Measurements from ENCODE around the gene FADS2.

FADS2 gene

GRCh38 chr11:61910187-61911127 is 82.4 kb downstream of the FADS2 start:
- DNase-seq: no peak

DNA sequence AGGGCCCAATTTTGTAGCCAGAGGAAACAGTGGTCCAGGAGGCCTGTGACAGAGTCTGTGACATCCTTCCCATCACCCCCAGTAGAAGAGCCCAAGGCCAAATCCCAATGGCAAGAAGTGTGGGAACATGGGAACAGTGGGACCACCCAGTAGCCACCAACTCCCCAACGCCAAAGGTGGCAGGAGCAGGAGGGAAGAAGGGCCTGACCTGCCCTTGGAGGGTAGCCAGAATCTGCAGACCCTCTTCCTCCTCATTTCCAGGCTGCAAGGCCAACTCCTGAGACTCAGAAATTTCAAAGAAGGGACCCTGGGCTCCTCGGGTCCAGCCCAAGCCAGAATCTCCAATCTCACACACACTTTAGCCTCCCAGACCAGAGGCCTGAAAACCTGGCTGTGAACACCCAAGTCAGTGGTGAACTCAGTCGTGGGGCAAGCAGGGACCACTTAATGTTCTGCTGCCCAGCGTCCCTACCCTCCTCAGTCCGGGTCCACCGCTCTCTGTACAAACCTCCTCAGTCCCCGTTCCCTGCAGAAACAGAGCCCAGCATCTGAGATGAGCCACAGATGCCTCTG is 83.1 kb downstream of the FADS2 start:
- DNase-seq: no peak

DNA sequence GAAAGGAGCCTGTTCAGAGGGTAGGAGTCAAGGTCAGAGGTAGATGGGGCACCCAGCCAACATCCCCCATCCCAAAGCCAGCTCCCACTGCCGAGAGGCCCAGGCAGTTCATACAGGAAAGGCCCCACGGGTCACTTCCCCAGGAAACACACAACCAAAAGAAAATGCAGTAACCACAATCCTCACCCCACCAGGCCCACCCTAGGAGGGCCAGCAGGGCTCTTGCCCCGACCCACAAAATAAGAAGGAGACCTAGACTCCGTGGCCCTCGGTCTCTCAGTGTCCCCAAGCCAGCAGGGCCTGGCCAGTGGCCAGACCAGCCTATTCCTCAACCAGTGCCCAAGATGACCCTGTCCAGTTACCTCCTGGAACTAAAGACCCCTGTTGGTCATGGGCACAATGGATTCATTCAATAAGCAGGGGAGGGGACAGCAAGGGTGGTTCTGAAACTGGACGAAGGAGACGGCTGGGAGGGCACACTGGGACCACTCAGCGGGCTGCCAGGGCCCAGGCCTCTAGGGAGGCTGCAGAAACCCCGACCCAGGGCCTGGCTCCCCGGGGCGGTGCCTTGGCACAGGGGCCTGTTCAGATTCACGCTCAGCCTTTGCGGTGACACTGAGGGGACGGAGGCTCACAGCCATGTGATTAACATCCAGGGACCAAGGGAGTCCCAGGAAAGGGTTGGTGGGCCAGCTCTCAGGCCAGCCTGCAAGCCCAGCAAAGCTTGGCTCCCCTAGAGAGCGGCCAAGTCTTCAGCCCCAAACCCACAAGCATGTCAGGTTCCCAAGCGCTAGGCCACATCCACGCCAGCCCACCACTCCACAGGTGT is 83.8 kb downstream of the FADS2 start:
- no peak for DNase-seq

DNA sequence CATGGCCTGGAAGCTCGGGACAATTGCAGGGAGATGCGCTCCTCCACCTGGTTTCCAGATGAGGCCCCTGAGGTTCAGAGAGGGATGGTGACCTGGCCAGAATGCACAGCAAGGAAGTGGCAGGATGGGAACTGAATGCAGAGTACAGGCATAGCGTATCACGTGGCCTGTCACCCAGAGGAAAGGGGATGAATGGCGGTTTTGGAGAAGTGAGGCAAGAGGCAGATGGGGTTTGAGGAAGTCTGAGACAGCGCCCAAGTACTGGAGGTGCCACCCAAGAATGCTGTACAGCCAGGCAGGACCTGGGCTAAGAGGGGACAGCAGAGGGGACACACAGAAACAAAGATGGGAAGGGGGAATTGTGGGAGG is 84.4 kb downstream of the FADS2 start:
- DNase-seq: peak; percentile 59

DNA sequence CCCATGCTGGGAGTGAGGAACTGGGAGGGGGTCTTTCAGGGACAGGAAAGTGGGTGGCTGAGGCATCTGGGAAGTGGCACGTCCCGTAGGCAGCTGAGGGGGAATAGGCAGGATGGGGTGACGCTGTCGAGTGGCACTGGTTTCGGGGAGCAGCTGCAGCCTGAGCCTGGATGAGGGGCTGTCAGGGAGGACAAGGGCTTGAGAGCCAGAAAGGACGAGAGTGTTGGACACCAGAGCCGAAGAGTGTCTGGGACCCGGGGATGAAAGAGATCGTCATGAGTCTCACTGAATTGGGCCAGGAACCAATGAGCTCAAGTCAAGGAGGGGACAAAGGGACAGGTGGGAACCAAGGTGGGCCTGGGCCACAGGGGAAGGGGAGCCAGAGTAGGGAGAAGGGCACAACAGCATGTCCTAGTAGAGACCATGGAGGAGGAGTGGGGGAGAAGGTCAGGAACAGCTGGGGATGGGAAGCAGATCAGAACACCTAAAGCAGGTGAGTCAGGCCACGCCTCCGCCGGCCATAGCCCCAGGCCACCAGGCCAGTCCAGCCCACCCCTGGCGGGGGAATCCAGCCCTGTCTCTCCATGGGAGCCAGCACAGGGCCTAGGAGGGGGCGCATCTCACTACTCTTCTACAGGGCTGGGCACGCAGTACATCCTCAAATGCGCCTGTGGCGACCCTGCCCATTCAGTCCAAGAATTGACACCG is 85.0 kb downstream of the FADS2 start:
- no peak for DNase-seq

DNA sequence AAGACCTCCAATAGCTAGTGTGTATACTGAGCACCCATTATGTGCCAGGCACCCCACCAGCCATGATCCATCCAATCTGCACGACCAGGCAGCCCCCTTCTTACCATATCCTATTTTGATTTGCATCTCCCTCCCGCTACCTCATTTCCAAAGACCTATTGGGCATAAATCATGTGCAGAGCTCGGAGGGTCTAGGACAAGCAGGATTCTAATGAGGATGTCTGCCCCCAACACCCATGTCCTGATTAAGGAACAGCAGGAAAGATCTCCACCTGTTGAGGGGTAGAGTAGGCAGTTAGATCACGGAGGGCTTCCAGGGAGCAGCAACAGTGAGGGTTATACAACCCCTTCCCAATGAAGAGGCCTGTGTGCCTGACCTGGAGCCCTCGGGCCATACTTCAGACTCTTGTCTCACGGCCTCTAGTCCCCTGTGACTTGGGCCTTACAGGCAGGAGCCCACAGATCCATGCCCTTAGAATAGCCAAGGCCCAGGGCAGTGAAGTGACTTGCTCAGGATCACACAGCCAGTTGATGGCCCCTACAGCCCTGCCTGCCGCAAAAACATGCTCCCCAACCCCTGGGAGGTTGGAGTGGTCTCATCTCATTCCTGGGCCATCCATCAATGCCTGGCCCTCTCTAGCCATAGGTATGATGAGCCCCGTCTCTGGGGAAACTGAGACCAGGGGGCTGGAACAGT is 85.7 kb downstream of the FADS2 start:
- no peak for DNase-seq

DNA sequence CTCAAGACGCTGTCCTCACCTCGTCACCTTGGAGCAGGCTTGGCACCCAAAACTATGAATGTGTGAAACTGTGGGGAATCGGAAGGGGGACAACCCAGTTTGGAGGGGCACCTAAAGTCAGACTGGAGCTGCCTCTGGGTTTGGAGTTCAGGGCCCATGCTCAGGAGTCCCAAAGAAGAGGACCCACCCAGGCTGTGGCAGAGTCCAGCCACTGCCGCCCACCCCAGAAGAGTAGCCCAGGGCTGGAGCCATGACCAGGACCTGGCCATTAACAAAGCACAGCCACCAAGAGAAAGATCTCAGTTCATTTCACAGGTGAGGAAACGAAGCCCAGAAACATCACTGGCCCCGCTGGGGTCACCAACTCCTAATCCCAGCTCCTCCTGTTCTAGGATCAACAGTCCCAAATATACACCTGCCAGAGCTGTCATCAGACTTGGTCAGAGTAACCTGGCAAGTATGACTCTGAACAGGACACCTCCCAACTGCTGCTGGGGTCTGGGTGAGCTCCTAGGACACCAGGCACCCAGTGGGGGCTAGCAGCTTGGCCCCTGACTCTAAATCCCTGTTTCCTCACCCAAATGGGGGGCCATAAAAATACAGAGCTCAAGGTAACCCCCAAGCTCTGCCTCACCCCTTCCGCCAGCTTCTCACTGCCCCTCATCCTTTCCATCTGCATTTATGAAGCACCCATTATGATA is 86.5 kb downstream of the FADS2 start:
- DNase-seq: no peak

DNA sequence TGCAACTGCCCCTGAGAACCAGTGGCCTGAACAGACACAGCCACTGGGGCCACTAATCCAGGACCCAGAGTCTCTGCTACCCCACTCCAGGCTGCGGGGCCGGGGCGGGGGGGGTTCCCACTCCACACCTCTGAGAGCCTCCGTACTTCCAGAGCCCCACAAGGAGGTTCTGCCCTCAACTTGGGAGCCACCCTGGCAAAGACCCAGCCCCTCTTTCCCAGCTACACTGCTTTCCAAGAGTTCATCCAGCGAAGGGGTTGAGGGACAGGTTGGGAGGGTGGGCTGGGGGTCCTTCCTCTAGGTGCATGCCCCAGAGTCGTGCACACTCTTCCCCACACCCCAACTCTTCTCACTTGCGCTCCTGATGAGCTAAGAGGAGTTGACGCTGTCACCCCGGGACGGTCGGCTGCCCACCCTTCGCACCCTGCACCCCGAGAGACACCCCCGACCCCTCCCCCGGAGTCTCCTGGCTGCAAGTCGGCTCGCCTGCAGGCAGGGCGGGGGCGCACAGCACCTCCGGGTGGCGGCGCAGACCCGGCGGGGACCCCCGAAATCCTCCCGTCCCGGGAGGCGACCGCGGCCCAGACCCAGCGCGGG is 88.7 kb downstream of the FADS2 start:
- DNase-seq: no peak

Measured in GF-D8 (cell line).